HCT116 (cell line): ENCODE results near the gene MEIG1. TPM values are rescaled to one million over a fixed set of nuclear protein-coding genes. Genes with fewer than 3 reads are reported as not detected.

Source experiments
- ATAC-seq: fragments of 200-7000 bp; cut with Tn5 transposase; 2 replicates; pipeline ENCODE4 v1.9.1; 2020; ENCODE audit warnings: mild to moderate bottlenecking, moderate library complexity
- BruUV-seq: library from RNA; stranded (reverse); fragments of 400-500 nt; replicated peaks from 2 replicates; lab custom pipeline; 2021; lab: Mats Ljungman, UMichigan
- CTCF ChIA-PET: fragments of 300-600 bp; sonication (Branson Sonifier 250); formaldehyde crosslinking; loops from one replicate; lab custom pipeline; 2021; ENCODE audit warnings: antibody characterized with exemption; lab: Charles Lee
- POLR2A ChIA-PET: fragments of 300-600, 350-600 bp; sonication (Branson Sonifier 250); formaldehyde crosslinking; loops from one replicate; lab custom pipeline; 2021; ENCODE audit warnings: antibody characterized with exemption; lab: Charles Lee
- RAD21 ChIA-PET, 2 experiments: fragments of 300-600 bp; sonication (Branson Sonifier 250); formaldehyde crosslinking; loops; one replicate each; lab custom pipeline; 2023; ENCODE audit warnings: low total read pairs in 2 of 2; ENCODE audit not compliant: uncharacterized antibody in 2 of 2, unreplicated experiment in 2 of 2, low non-redundant PET in 1 of 2; lab: Charles Lee
- DNase-seq: peaks from one replicate; pipeline ENCODE4 v3.0.0-alpha.2; 2010; ENCODE audit warnings: low read depth, low spot score
- H2AFZ ChIP-seq: fragments of 200-600 bp; shearing (Covaris generic), sonication (generic); 2 replicates; pipeline ENCODE4 v1.6.1; 2017; ENCODE audit warnings: low read depth, mixed run types, mixed read lengths, antibody characterized with exemption, low read length; ENCODE audit not compliant: poor library complexity, severe bottlenecking
- H3K27ac ChIP-seq: 2 replicates; pipeline ENCODE4 v1.5.1; 2012; ENCODE audit warnings: low read depth, low read length
- H3K27me3 ChIP-seq: fragments of 200-600 bp; sonication (generic); 2 replicates; pipeline ENCODE4 v1.6.1; 2016; ENCODE audit warnings: mixed run types, low read length, mixed read lengths; ENCODE audit not compliant: insufficient read depth
- H3K36me3 ChIP-seq, 2 experiments: fragments of 200-500 bp in 1 of 2; fragments of 200-600 bp in 1 of 2; sonication (Bioruptor generic) in 1 of 2; sonication (generic) in 1 of 2; 2 replicates each; pipeline versions ENCODE4 v1.5.1 to v1.6.1; 2014 to 2016; ENCODE audit warnings: low read length in 2 of 2, inconsistent platforms in 1 of 2, mixed read lengths in 1 of 2, mixed run types in 1 of 2; ENCODE audit not compliant: insufficient read depth in 2 of 2, control insufficient read depth in 1 of 2
- H3K4me1 ChIP-seq, 2 experiments: fragments of 200-600 bp in 1 of 2; sonication (generic) in 1 of 2; 2 replicates each; pipeline versions ENCODE4 v1.5.1 to v1.6.1; 2012 to 2017; ENCODE audit warnings: low read length in 2 of 2, inconsistent platforms in 1 of 2, mild to moderate bottlenecking in 1 of 2, mixed read lengths in 1 of 2, mixed run types in 1 of 2, moderate library complexity in 1 of 2; ENCODE audit not compliant: insufficient read depth in 2 of 2, control insufficient read depth in 1 of 2
- H3K4me2 ChIP-seq: fragments of 200-600 bp; sonication (generic); 2 replicates; pipeline ENCODE4 v1.6.1; 2017; ENCODE audit warnings: mixed run types, low read length, mixed read lengths
- H3K4me3 ChIP-seq, 2 experiments: fragments of 200-600 bp in 1 of 2; sonication (generic) in 1 of 2; replicated peaks in 1 of 2; 2 replicates each; pipeline ENCODE4 v1.5.1; 2011 to 2016; ENCODE audit warnings: low read length in 2 of 2, control low read depth in 1 of 2, low read depth in 1 of 2, mild to moderate bottlenecking in 1 of 2, mixed read lengths in 1 of 2, mixed run types in 1 of 2
- H3K79me2 ChIP-seq: fragments of 200-600 bp; sonication (generic); 2 replicates; pipeline ENCODE4 v1.6.1; 2017; ENCODE audit warnings: mild to moderate bottlenecking, mixed run types, low read length, moderate library complexity, mixed read lengths; ENCODE audit not compliant: insufficient read depth
- H3K9ac ChIP-seq: fragments of 200-600 bp; sonication (generic); 2 replicates; pipeline ENCODE4 v1.6.1; 2016; ENCODE audit warnings: low read length, mixed read lengths
- H3K9me2 ChIP-seq: fragments of 200-600 bp; sonication (generic), shearing (Covaris generic); 2 replicates; pipeline ENCODE4 v1.6.1; 2017; ENCODE audit warnings: mixed run types, mild to moderate bottlenecking, moderate library complexity; ENCODE audit not compliant: insufficient read depth
- H3K9me3 ChIP-seq, 2 experiments: fragments of 200-500 bp in 1 of 2; fragments of 200-600 bp in 1 of 2; sonication (Bioruptor generic) in 1 of 2; sonication (generic) in 1 of 2; 2 replicates each; pipeline ENCODE4 v1.6.1; 2014 to 2017; ENCODE audit warnings: low read length in 2 of 2, mixed read lengths in 2 of 2, inconsistent platforms in 1 of 2, low read depth in 1 of 2, mild to moderate bottlenecking in 1 of 2, mixed run types in 1 of 2, moderate library complexity in 1 of 2; ENCODE audit not compliant: control insufficient read depth in 1 of 2, insufficient read depth in 1 of 2
- H4K20me1 ChIP-seq: fragments of 200-600 bp; sonication (generic), shearing (Covaris generic); 2 replicates; pipeline ENCODE4 v1.6.1; 2017; ENCODE audit warnings: mixed run types, mild to moderate bottlenecking, moderate library complexity; ENCODE audit not compliant: insufficient read depth
- EGR1 ChIP-seq: IDR thresholded peaks from 2 replicates; pipeline ENCODE4 v1.6.1; 2012; ENCODE audit warnings: low read depth
- EZH2 ChIP-seq: fragments of 200-600 bp; sonication (generic); IDR thresholded peaks from 2 replicates; pipeline ENCODE4 v1.6.1; 2017; ENCODE audit warnings: antibody characterized with exemption, mixed run types
- EZH2phosphoT487 ChIP-seq: fragments of 200-600 bp; IDR thresholded peaks from 2 replicates; pipeline ENCODE4 v1.6.1; 2018; ENCODE audit warnings: antibody characterized with exemption, borderline replicate concordance
- MAX ChIP-seq: IDR thresholded peaks from 2 replicates; pipeline ENCODE4 v1.6.1; 2012
- POLR2AphosphoS5 ChIP-seq: IDR thresholded peaks from 2 replicates; pipeline ENCODE4 v1.6.1; 2011; ENCODE audit warnings: mild to moderate bottlenecking, low read depth, low read length, moderate library complexity
- RAD21 ChIP-seq: IDR thresholded peaks from 2 replicates; pipeline ENCODE4 v1.6.1; 2012; ENCODE audit warnings: low read depth, mild to moderate bottlenecking
- REST ChIP-seq: IDR thresholded peaks from 2 replicates; pipeline ENCODE4 v1.6.1; 2012; ENCODE audit warnings: low read depth
- SP1 ChIP-seq: IDR thresholded peaks from 2 replicates; pipeline ENCODE4 v1.6.1; 2012; ENCODE audit warnings: low read depth
- TCF7L2 ChIP-seq: IDR thresholded peaks from 2 replicates; pipeline ENCODE4 v1.7.0; 2011; ENCODE audit warnings: borderline replicate concordance, inconsistent platforms; ENCODE audit not compliant: insufficient read depth, insufficient read length; ENCODE audit errors: extremely low read depth
- YY1 ChIP-seq: IDR thresholded peaks from 2 replicates; pipeline ENCODE4 v1.6.1; 2011; ENCODE audit warnings: low read length, low read depth, moderate library complexity, mild to moderate bottlenecking; ENCODE audit not compliant: insufficient replicate concordance; ENCODE audit errors: extremely low read depth
- ZNF274 ChIP-seq: fragments of 200-500 bp; sonication (Bioruptor generic); IDR thresholded peaks from 2 replicates; pipeline ENCODE4 v1.6.1; 2014; ENCODE audit warnings: mild to moderate bottlenecking, low read depth, low read length, inconsistent platforms
- intact Hi-C: fragments of 100-400 bp; cut with micrococcal nuclease; formaldehyde crosslinking; loops from 2 replicates; pipeline ENCODE4 v1.10.0; 2022
- total RNA-seq: library from RNA; stranded (reverse); gene quantifications from one replicate; pipeline ENCODE4 v1.2.1, GENCODE V29; 2021; ENCODE audit not compliant: unreplicated experiment

The MEIG1 gene
- total RNA-seq, 1 experiment from 2014 or later, result 1.4 TPM

- Histone ChIP-seq H3K4me3 (no peak overlapping the region), H3K79me2 (peaks cover 60% of the 10 kb centered on the region), H3K9me2 (no peaks in the 10 kb centered on the region), H2AFZ (no peak overlapping the region), H3K4me2 (no peak overlapping the region), H3K9me3 (no peaks in the 10 kb centered on the region), H3K27me3 (no peaks in the 10 kb centered on the region), H3K27ac (no peak overlapping the region), H3K9ac (no peak overlapping the region), H3K36me3 (peaks cover 16 to 39% of the 10 kb centered on the region in 2 experiments), H3K4me1 (no peaks in the 10 kb centered on the region), H4K20me1 (no peaks in the 10 kb centered on the region)
- ChIA-PET RAD21 (no interaction called here), POLR2A (no interaction called here), CTCF (no interaction called here)
- TF ChIP-seq REST (no peak), EZH2phosphoT487 (no peak), RAD21 (no peak)
- DNase-seq (no peak), ATAC-seq (no peak)
- intact Hi-C loops, result no loop called here
- BruUV-seq, result no TSS peak
Measured at GRCh38 chr10:14947268-14947667, 11.9 kb upstream of the MEIG1 start.

GRCh38 chr10:14949291-14949690 is 9.9 kb upstream of the MEIG1 start:
- BruUV-seq, result no TSS peak
- ChIA-PET RAD21 (no interaction called here), POLR2A (interaction anchor here (1.0 kb wide), 1 partner anchor 10 kb away, joined by 3 read pairs; the partner anchor contains the start of gene MEIG1), CTCF (no interaction called here)
- TF ChIP-seq ZNF274 (no peak), SP1 (no peak), POLR2AphosphoS5 (no peak), TCF7L2 (no peak), EZH2 (no peak), YY1 (no peak), EGR1 (no peak), MAX (no peak)
- peaks cover 15 to 33% of the 10 kb centered on the region in 2 experiments for H3K36me3 ChIP-seq
- no peak overlapping the region for H2AFZ ChIP-seq
- ATAC-seq (no peak), DNase-seq (no peak)
- no peaks in the 10 kb centered on the region for H3K9me2 ChIP-seq
- intact Hi-C loops, result no loop called here
- H3K9me3 ChIP-seq, result no peaks in the 10 kb centered on the region
- H4K20me1 ChIP-seq, result no peaks in the 10 kb centered on the region
- no peak overlapping the region for H3K4me3 ChIP-seq
- H3K9ac ChIP-seq, result no peak overlapping the region
- peaks cover 4 to 9% of the 10 kb centered on the region in 2 experiments for H3K4me1 ChIP-seq
- H3K27me3 ChIP-seq, result no peaks in the 10 kb centered on the region
- H3K79me2 ChIP-seq, result peaks cover 75% of the 10 kb centered on the region
- no peak overlapping the region for H3K4me2 ChIP-seq
- H3K27ac ChIP-seq, result no peak overlapping the region
